SK-N-SH (cell line): Measurements from ENCODE around the gene B3GNT3.

Source experiments
- CHD2 ChIP-seq: fragments of 150-350 bp; IDR thresholded peaks from 2 replicates; pipeline ENCODE4 v1.6.1; 2018; ENCODE audit warnings: low read length; ENCODE audit not compliant: partially characterized antibody
- CTCF ChIP-seq: fragments of 200-600 bp; sonication (generic); IDR thresholded peaks from 2 replicates; pipeline ENCODE4 v1.6.1; 2017; ENCODE audit warnings: antibody characterized with exemption, mild to moderate bottlenecking, moderate library complexity
- EP300 ChIP-seq, 2 experiments: IDR thresholded peaks; 2 replicates each; pipeline versions ENCODE4 v1.4.0 to v1.6.1; 2012; ENCODE audit warnings: borderline replicate concordance in 1 of 2, low read depth in 1 of 2, low read length in 1 of 2
- FOXJ3 ChIP-seq: sonication (generic); formaldehyde crosslinking; IDR thresholded peaks from 2 replicates; pipeline ENCODE4 v1.5.1; 2020; ENCODE audit warnings: mild to moderate bottlenecking, missing genetic modification reagents
- FOXM1 ChIP-seq: IDR thresholded peaks from 2 replicates; pipeline ENCODE4 v1.4.0; 2012; ENCODE audit warnings: low read depth, mild to moderate bottlenecking
- MEF2A ChIP-seq: IDR thresholded peaks from 2 replicates; pipeline ENCODE4 v1.4.0; 2012; ENCODE audit warnings: low read depth, borderline replicate concordance
- NRF1 ChIP-seq: IDR thresholded peaks from 2 replicates; pipeline ENCODE4 v1.6.1; 2012; ENCODE audit warnings: low read depth, mild to moderate bottlenecking, low read length
- POLR2AphosphoS5 ChIP-seq: IDR thresholded peaks from 2 replicates; pipeline ENCODE4 v1.6.1; 2012; ENCODE audit warnings: low read depth, low read length
- REST ChIP-seq: IDR thresholded peaks from 2 replicates; pipeline ENCODE4 v1.6.1; 2012; ENCODE audit warnings: mild to moderate bottlenecking, low read depth, low read length, moderate library complexity
- RFX5 ChIP-seq: IDR thresholded peaks from 2 replicates; pipeline ENCODE4 v1.6.1; 2012; ENCODE audit warnings: mild to moderate bottlenecking, improper control_type of control experiment, low read length
- SMC3 ChIP-seq: IDR thresholded peaks from 2 replicates; pipeline ENCODE4 v1.6.1; 2012; ENCODE audit warnings: low read depth, low read length, improper control_type of control experiment
- TCF12 ChIP-seq: IDR thresholded peaks from 2 replicates; pipeline ENCODE4 v1.4.0; 2012
- YY1 ChIP-seq: IDR thresholded peaks from 2 replicates; pipeline ENCODE4 v1.4.0; 2012; ENCODE audit warnings: low read depth, mild to moderate bottlenecking
- ZBTB33 ChIP-seq: IDR thresholded peaks from 2 replicates; pipeline ENCODE4 v1.4.0; 2012; ENCODE audit warnings: low read depth, borderline replicate concordance

GRCh38 chr19:17811681-17812080 lies 16.7 kb downstream of the B3GNT3 start:
- no peak for TF ChIP-seq NRF1
- TF ChIP-seq POLR2AphosphoS5, result no peak
- TF ChIP-seq ZBTB33, result no peak
- no peak for TF ChIP-seq CHD2
- TF ChIP-seq CTCF, result no peak
- TF ChIP-seq REST, result no peak
- TF ChIP-seq RFX5, result no peak
- no peak for TF ChIP-seq EP300 (IDR thresholded peaks at IDR 0.05; ENCODE audit: borderline replicate concordance in 1 of 2, low read depth in 1 of 2, low read length in 1 of 2)
- TF ChIP-seq FOXM1, result no peak
- no peak for TF ChIP-seq MEF2A
- TF ChIP-seq YY1, result no peak
- no peak for TF ChIP-seq SMC3
- no peak for TF ChIP-seq FOXJ3
- TF ChIP-seq TCF12, result no peak
